Liver (tissue), 3 donors: ENCODE data around the gene NCAPG2.

Experiments used
- TAF1 ChIP-seq: conservative IDR thresholded peaks from 2 replicates; pipeline ENCODE4 v1.6.1; 2016; ENCODE audit warnings: antibody characterized with exemption, mild to moderate bottlenecking
- TF ChIP-seq, protein P1 (sequence below): fragments of 150-350 bp; IDR thresholded peaks from 2 replicates; pipeline ENCODE4 v1.5.1; 2017; ENCODE audit warnings: improper control_type of control experiment, low read depth, low read length; ENCODE audit not compliant: missing input control
- TF ChIP-seq, protein P2 (sequence below): IDR thresholded peaks from 2 replicates; pipeline ENCODE4 v1.6.1; 2016; ENCODE audit warnings: antibody characterized with exemption
- donor health status: healthy.
- donor health status: healthy.

DNA sequence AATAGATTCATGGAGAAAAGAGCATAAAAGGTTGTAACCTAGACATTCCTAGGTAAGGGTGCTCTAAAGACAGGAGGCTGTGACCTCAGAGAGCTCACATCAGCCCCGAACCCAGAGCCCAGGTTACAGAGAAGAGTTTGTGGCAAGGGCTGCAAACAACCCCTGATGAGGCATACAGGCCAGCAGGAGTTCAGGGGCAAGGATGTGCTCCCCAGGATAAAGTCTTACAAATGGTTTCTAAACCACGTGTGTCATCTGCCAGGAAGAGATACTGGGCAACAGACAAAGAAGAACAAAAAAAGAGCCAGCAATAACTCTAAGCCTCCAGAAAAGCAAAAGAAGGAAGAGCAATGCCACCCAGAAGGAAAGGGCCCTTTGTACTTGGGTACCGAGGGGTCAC, 27.7 kb downstream of the NCAPG2 start:
- TF ChIP-seq, protein P1, sequence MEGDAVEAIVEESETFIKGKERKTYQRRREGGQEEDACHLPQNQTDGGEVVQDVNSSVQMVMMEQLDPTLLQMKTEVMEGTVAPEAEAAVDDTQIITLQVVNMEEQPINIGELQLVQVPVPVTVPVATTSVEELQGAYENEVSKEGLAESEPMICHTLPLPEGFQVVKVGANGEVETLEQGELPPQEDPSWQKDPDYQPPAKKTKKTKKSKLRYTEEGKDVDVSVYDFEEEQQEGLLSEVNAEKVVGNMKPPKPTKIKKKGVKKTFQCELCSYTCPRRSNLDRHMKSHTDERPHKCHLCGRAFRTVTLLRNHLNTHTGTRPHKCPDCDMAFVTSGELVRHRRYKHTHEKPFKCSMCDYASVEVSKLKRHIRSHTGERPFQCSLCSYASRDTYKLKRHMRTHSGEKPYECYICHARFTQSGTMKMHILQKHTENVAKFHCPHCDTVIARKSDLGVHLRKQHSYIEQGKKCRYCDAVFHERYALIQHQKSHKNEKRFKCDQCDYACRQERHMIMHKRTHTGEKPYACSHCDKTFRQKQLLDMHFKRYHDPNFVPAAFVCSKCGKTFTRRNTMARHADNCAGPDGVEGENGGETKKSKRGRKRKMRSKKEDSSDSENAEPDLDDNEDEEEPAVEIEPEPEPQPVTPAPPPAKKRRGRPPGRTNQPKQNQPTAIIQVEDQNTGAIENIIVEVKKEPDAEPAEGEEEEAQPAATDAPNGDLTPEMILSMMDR: no peak
- TF ChIP-seq, protein P2, sequence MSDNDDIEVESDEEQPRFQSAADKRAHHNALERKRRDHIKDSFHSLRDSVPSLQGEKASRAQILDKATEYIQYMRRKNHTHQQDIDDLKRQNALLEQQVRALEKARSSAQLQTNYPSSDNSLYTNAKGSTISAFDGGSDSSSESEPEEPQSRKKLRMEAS: no peak
- TF ChIP-seq TAF1: no peak
